Lung (tissue), 12 donors: ENCODE data around the gene SYNGR1. TPM values are rescaled to one million over a fixed set of nuclear protein-coding genes. Genes with fewer than 3 reads are reported as not detected.

Source experiments
- ATAC-seq: fragments of 200-7000 bp; cut with Tn5 transposase; one replicate; pipeline ENCODE4 v1.9.1; 2020; ENCODE audit warnings: moderate number of reproducible peaks; ENCODE audit not compliant: insufficient read depth, low FRiP score
- DNase-seq, 3 donors: peaks; one replicate each; pipeline ENCODE4 v3.0.0-alpha.2; 2013 to 2017
- H3K27ac ChIP-seq, 2 donors: one replicate each; pipeline ENCODE4 v1.5.1; 2013; ENCODE audit warnings: mild to moderate bottlenecking in 2 of 2, moderate library complexity in 2 of 2, control low read depth in 1 of 2, inconsistent platforms in 1 of 2, low read depth in 1 of 2, low read length in 1 of 2
- H3K27me3 ChIP-seq, 3 donors: one replicate each; pipeline ENCODE4 v1.5.1; 2013; ENCODE audit warnings: low read length in 2 of 3; ENCODE audit not compliant: control insufficient read depth in 3 of 3, insufficient read depth in 3 of 3
- H3K36me3 ChIP-seq, 4 donors: one replicate each; pipeline ENCODE4 v1.5.1; 2013; ENCODE audit warnings: low read length in 4 of 4, mild to moderate bottlenecking in 1 of 4, moderate library complexity in 1 of 4; ENCODE audit not compliant: control insufficient read depth in 4 of 4, insufficient read depth in 4 of 4
- H3K4me1 ChIP-seq, 5 donors: one replicate each; pipeline ENCODE4 v1.5.1; 2013; ENCODE audit warnings: low read length in 5 of 5, mild to moderate bottlenecking in 2 of 5, moderate library complexity in 1 of 5; ENCODE audit not compliant: control insufficient read depth in 5 of 5, insufficient read depth in 5 of 5
- H3K4me3 ChIP-seq: one replicate; pipeline ENCODE4 v1.5.1; 2013; ENCODE audit warnings: mild to moderate bottlenecking, control low read depth, moderate library complexity
- H3K9ac ChIP-seq, 2 donors: one replicate each; pipeline ENCODE4 v1.5.1; 2013; ENCODE audit warnings: low read length in 2 of 2, control low read depth in 1 of 2; ENCODE audit not compliant: insufficient read depth in 1 of 2
- H3K9me3 ChIP-seq, 4 donors: one replicate each; pipeline ENCODE4 v1.5.1; 2013; ENCODE audit warnings: low read length in 3 of 4, mild to moderate bottlenecking in 1 of 4, moderate library complexity in 1 of 4; ENCODE audit not compliant: control insufficient read depth in 4 of 4, insufficient read depth in 3 of 4
- WGBS, 2 donors: extraction: QIAGEN DNeasy Blood & Tissue Kit; methylation state at CpG; one replicate each; pipeline ENCODE4 v1.1.7; 2013; 5-methylcytosine and 5-hydroxymethylcytosine counted together
- polyA plus RNA-seq, 2 donors: library from polyadenylated mRNA; stranded (reverse); fragments of 200-250 nt; gene quantifications; one replicate each; pipeline ENCODE4 v1.2.1, GENCODE V29; 2013
- total RNA-seq, 2 donors: library from RNA; depleted of rRNA in 1 of 2; stranded (reverse); fragments of >200 nt in 1 of 2; gene quantifications; one replicate each; pipeline ENCODE4 v1.2.1, GENCODE V29; 2014 to 2021
- TF ChIP-seq, protein P1 (sequence below): IDR thresholded peaks from 2 replicates; pipeline ENCODE4 v1.5.1; 2012; ENCODE audit warnings: mild to moderate bottlenecking; ENCODE audit errors: control extremely low read depth, extremely low read depth
- donor health status: control.
- donor health status: control.
- donor health status: Bipolar disorder and iron deficiency.
- donor health status: healthy.
- donor health status: DM: yes; HTN: yes; CAD: no.

The SYNGR1 gene
- total and polyA plus RNA-seq, 4 donors: 3.5 to 13.3 (median 5.5) TPM

DNA sequence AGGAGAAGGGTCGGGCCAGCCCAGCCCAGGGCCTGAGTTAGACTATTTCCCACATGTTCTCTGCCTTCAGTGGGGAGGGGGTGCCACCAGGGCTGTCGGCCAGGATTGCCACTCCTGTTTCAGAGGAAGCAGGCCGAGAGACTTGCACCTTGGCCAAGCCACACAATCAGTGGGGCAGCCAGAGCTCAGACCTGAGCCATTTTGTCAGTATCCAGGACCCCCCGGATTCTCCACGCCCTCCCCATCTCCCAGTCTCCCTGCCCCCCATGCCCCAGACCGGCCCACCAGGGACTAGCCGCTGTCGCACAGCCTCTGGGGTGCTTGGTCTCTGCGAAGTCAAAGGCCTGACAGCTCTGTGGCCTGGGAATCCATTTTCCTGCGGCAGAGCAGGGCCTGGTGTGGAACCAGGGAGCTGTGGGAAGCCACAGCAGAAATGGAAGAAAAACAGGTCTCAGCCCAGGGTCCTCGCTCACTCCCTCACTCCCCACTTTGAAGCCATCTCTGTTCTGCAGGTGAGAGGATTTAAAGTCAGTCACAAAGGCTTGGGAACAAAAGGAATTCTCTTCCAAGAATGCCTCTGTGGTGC lies 81.5 kb downstream of the SYNGR1 start:
- no peak overlapping the region for H3K9ac ChIP-seq
- peak overlapping the region; percentile 87 to 90 for H3K27ac ChIP-seq
- no peaks in the 10 kb centered on the region for H3K9me3 ChIP-seq
- no peak overlapping the region for H3K4me3 ChIP-seq
- peaks cover 8 to 53% (median 30%) of the 10 kb centered on the region in 4 donors for H3K36me3 ChIP-seq
- TF ChIP-seq, protein P1, sequence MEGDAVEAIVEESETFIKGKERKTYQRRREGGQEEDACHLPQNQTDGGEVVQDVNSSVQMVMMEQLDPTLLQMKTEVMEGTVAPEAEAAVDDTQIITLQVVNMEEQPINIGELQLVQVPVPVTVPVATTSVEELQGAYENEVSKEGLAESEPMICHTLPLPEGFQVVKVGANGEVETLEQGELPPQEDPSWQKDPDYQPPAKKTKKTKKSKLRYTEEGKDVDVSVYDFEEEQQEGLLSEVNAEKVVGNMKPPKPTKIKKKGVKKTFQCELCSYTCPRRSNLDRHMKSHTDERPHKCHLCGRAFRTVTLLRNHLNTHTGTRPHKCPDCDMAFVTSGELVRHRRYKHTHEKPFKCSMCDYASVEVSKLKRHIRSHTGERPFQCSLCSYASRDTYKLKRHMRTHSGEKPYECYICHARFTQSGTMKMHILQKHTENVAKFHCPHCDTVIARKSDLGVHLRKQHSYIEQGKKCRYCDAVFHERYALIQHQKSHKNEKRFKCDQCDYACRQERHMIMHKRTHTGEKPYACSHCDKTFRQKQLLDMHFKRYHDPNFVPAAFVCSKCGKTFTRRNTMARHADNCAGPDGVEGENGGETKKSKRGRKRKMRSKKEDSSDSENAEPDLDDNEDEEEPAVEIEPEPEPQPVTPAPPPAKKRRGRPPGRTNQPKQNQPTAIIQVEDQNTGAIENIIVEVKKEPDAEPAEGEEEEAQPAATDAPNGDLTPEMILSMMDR: no peak
- no peaks in the 10 kb centered on the region for H3K27me3 ChIP-seq
- ATAC-seq (no peak), DNase-seq (no peak)
- WGBS, 2 donors: 77 to 83% methylated on average over 11 of the region's 11 CpGs
- H3K4me1 ChIP-seq: peaks cover 0 to 10% (median 8%) of the 10 kb centered on the region in 5 donors

- TF ChIP-seq, protein P1: no peak
- Histone ChIP-seq H3K4me3 (no peak overlapping the region), H3K9ac (no peak overlapping the region), H3K27ac (peak overlapping the region; percentile 78 to 90), H3K27me3 (no peaks in the 10 kb centered on the region), H3K4me1 (peaks cover 0 to 10% (median 8%) of the 10 kb centered on the region in 5 donors), H3K36me3 (peaks cover 5 to 48% (median 25%) of the 10 kb centered on the region in 4 donors), H3K9me3 (no peaks in the 10 kb centered on the region)
- DNase-seq (peak in 1 of 3 donors; percentile 37), ATAC-seq (no peak)
- WGBS, 2 donors: 56 to 72% methylated on average over 8 of the region's 8 CpGs
Measured at GRCh38 chr22:39431821-39432251, 82.0 kb downstream of the SYNGR1 start.

GRCh38 chr22:39432361-39432811 lies 82.6 kb downstream of the SYNGR1 start:
- ATAC-seq (no peak), DNase-seq (no peak)
- Histone ChIP-seq H3K9ac (no peak overlapping the region), H3K36me3 (peaks cover 0 to 43% (median 20%) of the 10 kb centered on the region in 4 donors), H3K4me1 (peaks cover 0 to 10% (median 8%) of the 10 kb centered on the region in 5 donors), H3K27me3 (no peaks in the 10 kb centered on the region), H3K9me3 (no peaks in the 10 kb centered on the region), H3K4me3 (no peak overlapping the region), H3K27ac (peak overlapping the region; percentile 78 to 90)
- TF ChIP-seq, protein P1: no peak
- 76 to 83% methylated on average over 10 of the region's 10 CpGs for WGBS, 2 donors
